K562 (cell line): ENCODE measurements around the gene MYL3. TPM values are rescaled to one million over a fixed set of nuclear protein-coding genes. Genes with fewer than 3 reads are reported as not detected.

ENCODE experiments used
- ATF1 ChIP-seq, 2 experiments: fragments of 450-650 bp in 1 of 2; IDR thresholded peaks; 2 replicates each; pipeline ENCODE4 v1.6.1; 2016; ENCODE audit warnings: missing compliant biosample characterization in 1 of 2, missing genetic modification characterization in 1 of 2
- CC2D1A ChIP-seq: fragments of 450-650 bp; IDR thresholded peaks from 2 replicates; pipeline ENCODE4 v1.6.1; 2017; ENCODE audit warnings: mild to moderate bottlenecking
- COPS2 ChIP-seq: fragments of 450-650 bp; conservative IDR thresholded peaks from 2 replicates; pipeline ENCODE4 v1.6.1; 2016; ENCODE audit warnings: mild to moderate bottlenecking, moderate library complexity
- ESRRB ChIP-seq: fragments of 250-450 bp; sonication (Bioruptor Pico); IDR thresholded peaks from 2 replicates; pipeline ENCODE4 v1.5.0; 2020; ENCODE audit warnings: mild to moderate bottlenecking, moderate library complexity, borderline replicate concordance
- PBX2 ChIP-seq, 2 experiments: IDR thresholded peaks in 1 of 2; conservative IDR thresholded peaks in 1 of 2; 2 replicates each; pipeline ENCODE4 v1.6.1; 2016; ENCODE audit warnings: low read depth in 2 of 2, mild to moderate bottlenecking in 1 of 2, missing compliant biosample characterization in 1 of 2, missing genetic modification characterization in 1 of 2, moderate library complexity in 1 of 2
- PRDM10 ChIP-seq: fragments of 450-650 bp; IDR thresholded peaks from 2 replicates; pipeline ENCODE4 v1.6.1; 2018; ENCODE audit not compliant: partially characterized antibody
- RBM39 ChIP-seq: fragments of 200-400 bp; formaldehyde crosslinking; optimal IDR thresholded peaks from 2 replicates; pipeline ENCODE3; 2018; ENCODE audit warnings: low read depth, low read length
- SOX6 ChIP-seq: fragments of 450-650 bp; IDR thresholded peaks from 2 replicates; pipeline ENCODE4 v1.6.1; 2014; ENCODE audit warnings: mild to moderate bottlenecking
- SREBF1 ChIP-seq: fragments of 150-350 bp; IDR thresholded peaks from 2 replicates; pipeline ENCODE4 v1.6.1; 2014; ENCODE audit warnings: antibody characterized with exemption, low read depth, low read length, borderline replicate concordance
- SRSF3 ChIP-seq: fragments of 200-400 bp; formaldehyde crosslinking; IDR thresholded peaks from 2 replicates; pipeline ENCODE4 v1.6.1; 2016; ENCODE audit warnings: mild to moderate bottlenecking, low read length, moderate library complexity; ENCODE audit not compliant: insufficient read depth
- TAF7 ChIP-seq: fragments of 450-650 bp; IDR thresholded peaks from 2 replicates; pipeline ENCODE4 v1.6.1; 2016; ENCODE audit warnings: missing genetic modification characterization, missing compliant biosample characterization
- XRCC5 ChIP-seq: fragments of 200-400 bp; formaldehyde crosslinking; IDR thresholded peaks from 2 replicates; pipeline ENCODE4 v1.6.1; 2017; ENCODE audit warnings: low read depth, mild to moderate bottlenecking, low read length
- ZBTB2 ChIP-seq: fragments of 450-650 bp; IDR thresholded peaks from 2 replicates; pipeline ENCODE4 v1.6.1; 2016; ENCODE audit warnings: antibody characterized with exemption
- ZMIZ1 ChIP-seq, 2 experiments: fragments of 150-350 bp in 1 of 2; IDR thresholded peaks; 2 replicates each; pipeline ENCODE4 v1.6.1; 2012 to 2016; ENCODE audit warnings: low read depth in 2 of 2, low read length in 2 of 2, mild to moderate bottlenecking in 1 of 2, moderate library complexity in 1 of 2
- ZNF143 ChIP-seq: sonication (generic); formaldehyde crosslinking; IDR thresholded peaks from 2 replicates; pipeline ENCODE4 v1.9.0; 2022; ENCODE audit warnings: mild to moderate bottlenecking, missing genetic modification reagents
- ZNF507 ChIP-seq: conservative IDR thresholded peaks from 2 replicates; pipeline ENCODE4 v1.6.1; 2017; ENCODE audit warnings: missing genetic modification characterization, missing compliant biosample characterization
- ZNF717 ChIP-seq: fragments of 250-450 bp; sonication (Bioruptor Pico); IDR thresholded peaks from 2 replicates; pipeline ENCODE4 v1.5.0; 2021
- polyA plus RNA-seq, 8 experiments: library from polyadenylated mRNA; depleted of rRNA in 4 of 8; stranded (reverse) in 5 of 8; unstranded in 3 of 8; fragments of >200 nt; fragmentation: Nextera tagmentation in 2 of 8; fragmentation: Illumina TruSeq in 1 of 8; extraction: Ambion mirVana in 2 of 8; extraction: Trizol in 1 of 8; gene quantifications; 2 replicates each; pipeline versions ENCODE4 v1.2.1 to v1.2.3, GENCODE V29; 2011 to 2014; ENCODE audit warnings: inconsistent platforms in 1 of 8, missing spikeins in 1 of 8
- total RNA-seq, 7 experiments: library from RNA; depleted of rRNA in 6 of 7; stranded (reverse); fragments of >200 nt in 6 of 7; fragmentation: Illumina TruSeq in 2 of 7; extraction: Trizol in 2 of 7; gene quantifications; 2 replicates each; pipeline versions ENCODE4 v1.2.1 to v1.2.3, GENCODE V29; 2011 to 2021; ENCODE audit warnings: low replicate concordance in 1 of 7

Gene MYL3
- total and polyA plus RNA-seq, 9 of the 15 experiments (the other 6 are each of a cell fraction or from before 2014, with no cell fraction given) = 0.14 to 0.45 TPM; not detected in 7

GRCh38 chr3:46895204-46895660, 32.0 kb upstream of the MYL3 start (continued):
- TF ChIP-seq PRDM10 = no peak
- TF ChIP-seq SRSF3 = no peak
- TF ChIP-seq CC2D1A = peak; percentile 83
- peak; percentile 69; the same call in 1 of the 2 replicates for TF ChIP-seq XRCC5
- no peak for TF ChIP-seq ZNF143 (CRISPR knock-in tag)
- 0 out of 2 replicates have a peak, but pooled peaks have one; percentile 44 for TF ChIP-seq SREBF1
- TF ChIP-seq ZNF717 (CRISPR knock-in tag) = no peak
- peak; percentile 50 for TF ChIP-seq RBM39
- TF ChIP-seq ESRRB (CRISPR knock-in tag) = no peak
- no peak for TF ChIP-seq ZNF507
- no peak for TF ChIP-seq TAF7 (tag)
- TF ChIP-seq COPS2 = no peak
- TF ChIP-seq SOX6 = no peak
- peak; percentile 71; the same call in 1 of the 2 replicates for TF ChIP-seq ZBTB2
- no peak for TF ChIP-seq ZMIZ1 (IDR thresholded peaks at IDR 0.05; ENCODE audit: low read depth in 2 of 2, low read length in 2 of 2)
- no peak for TF ChIP-seq ATF1 (CRISPR knock-in tag; IDR thresholded peaks at IDR 0.05)
- TF ChIP-seq ATF1 (tag; IDR thresholded peaks at IDR 0.05) = peak; percentile 63
- TF ChIP-seq PBX2 (CRISPR knock-in tag; IDR thresholded peaks at IDR 0.05; ENCODE audit: low read depth) = no peak
- no peak for TF ChIP-seq PBX2 (tag; conservative IDR thresholded peaks at IDR 0.05; ENCODE audit: low read depth)
